ENCODE data around the gene EEF2KMT.
"Not testable (repeated sequence)": the region's sequence is repeated elsewhere in the genome, so short reads cannot be mapped to it uniquely, and the experiment has no call there.

Gene EEF2KMT

DNA sequence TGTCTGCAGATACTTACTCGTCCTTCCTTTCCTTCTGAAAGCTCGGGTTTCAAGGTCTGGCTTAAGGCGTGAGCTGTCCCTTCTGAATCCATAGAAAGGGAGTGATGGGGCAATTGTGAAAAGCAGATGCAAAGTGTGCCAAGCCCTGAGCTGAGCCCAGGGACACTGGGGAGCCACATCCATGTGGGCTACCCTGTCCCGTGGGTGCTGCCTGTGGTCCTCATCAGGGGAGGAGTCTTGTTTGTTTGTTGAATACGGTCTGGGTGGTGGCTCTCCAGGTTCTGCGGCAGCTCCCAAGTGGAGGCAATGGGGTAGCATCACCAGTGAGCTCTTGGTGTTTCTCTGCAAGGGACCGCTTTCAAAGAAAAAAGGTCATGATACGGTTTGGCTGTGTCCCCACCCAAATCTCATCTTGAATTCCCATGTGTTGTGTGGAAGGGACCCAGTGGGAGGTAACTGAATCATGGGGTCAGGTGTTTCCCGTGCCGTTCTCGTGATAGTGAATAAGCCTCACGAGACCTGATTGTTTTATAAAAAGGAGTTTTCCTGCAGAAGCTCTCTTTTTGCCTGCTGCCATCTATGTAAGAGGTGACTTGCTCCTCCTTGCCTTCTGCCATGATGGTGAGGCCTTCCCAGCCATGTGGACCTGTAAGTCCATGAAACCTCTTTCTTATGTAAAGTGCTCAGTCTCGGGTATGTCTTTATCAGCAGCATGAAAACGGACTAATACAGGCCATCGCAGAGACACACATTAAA, 27.0 kb downstream of the EEF2KMT start:
- no peak for DNase-seq

DNA sequence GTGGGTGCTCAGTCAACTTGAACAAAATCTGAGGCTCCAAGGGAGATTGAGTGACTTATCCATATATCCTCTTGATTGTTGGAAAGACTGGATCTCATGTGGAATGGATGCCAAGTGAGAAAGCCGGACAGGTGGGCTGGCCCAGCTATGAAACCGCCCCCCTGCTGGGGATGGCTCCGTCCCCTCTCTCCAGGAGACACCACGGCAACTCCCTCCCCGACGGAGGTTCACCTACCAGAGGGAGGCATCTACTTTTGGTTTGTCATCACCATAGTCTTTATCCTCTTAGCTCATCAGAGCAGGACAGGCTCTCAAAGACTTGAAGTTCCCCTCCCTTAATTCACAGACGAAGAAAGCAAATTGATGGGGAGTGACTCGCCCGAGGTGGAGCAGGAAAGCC, 27.7 kb downstream of the EEF2KMT start:
- no peak for DNase-seq

DNA sequence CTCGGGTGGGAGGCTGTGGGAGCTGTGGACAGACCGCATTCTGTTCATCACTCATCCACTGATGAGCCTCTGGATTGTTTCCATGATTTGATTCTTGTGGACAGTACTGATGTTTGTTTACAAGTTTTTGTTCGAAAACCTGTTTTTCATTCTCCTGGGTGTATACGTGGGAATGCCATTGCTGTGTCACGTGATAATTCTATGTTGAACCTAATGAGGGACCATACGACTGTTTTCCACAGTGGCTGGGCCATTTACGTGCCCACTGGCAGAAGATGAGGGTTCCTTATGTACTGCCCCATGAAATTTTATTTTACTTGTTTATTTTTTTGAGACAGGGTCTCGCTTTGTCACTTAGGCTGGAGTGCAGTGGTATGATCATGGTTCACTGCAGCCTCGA, 28.5 kb downstream of the EEF2KMT start:
- DNase-seq: no peak

DNA sequence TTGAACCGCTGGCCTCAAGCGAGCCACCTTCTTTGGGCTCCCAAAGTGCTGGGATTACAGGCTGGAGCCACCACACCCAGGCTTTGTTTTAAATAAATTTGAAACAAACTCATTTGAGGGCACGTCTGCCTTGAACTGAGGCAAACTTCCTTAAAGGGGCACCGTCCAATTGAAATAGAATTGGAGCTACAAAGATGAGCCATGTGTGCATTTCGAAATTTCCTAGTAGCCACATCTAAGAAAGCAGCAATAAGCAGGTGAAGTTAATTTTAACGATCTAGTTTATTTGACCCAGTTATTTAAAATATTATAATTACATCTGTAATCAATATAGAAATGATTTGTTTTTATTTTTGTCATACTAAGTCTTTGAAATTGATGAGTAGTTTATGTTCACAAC, 31.1 kb downstream of the EEF2KMT start:
- no peak for DNase-seq

DNA sequence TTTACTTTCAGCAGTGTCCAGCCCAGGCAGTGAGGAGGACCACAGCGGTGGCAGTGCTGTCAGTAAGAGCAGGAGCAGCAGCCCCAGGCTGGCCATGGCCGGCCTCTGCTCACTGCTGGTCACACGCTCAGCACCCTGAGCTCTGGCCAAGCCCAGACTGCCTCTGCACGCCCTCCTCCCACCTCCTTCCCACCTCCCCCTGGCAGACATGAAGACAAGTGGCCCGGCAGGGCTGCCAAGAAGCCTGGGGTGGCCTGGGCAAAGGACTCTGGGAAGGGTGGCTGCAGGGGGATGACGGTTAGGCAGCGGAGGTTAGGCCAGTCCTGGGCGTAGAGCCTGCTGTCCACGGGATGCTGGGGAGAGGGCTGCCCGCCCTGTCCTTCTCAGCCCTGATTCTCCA, 31.8 kb downstream of the EEF2KMT start, which contains the start of gene C16orf89:
Gene C16orf89, minus strand, starts transcription at position 144 of the 400 bp plus-strand sequence. Its CDS starts 48 bp downstream, at position 96.
- no peak for DNase-seq

DNA sequence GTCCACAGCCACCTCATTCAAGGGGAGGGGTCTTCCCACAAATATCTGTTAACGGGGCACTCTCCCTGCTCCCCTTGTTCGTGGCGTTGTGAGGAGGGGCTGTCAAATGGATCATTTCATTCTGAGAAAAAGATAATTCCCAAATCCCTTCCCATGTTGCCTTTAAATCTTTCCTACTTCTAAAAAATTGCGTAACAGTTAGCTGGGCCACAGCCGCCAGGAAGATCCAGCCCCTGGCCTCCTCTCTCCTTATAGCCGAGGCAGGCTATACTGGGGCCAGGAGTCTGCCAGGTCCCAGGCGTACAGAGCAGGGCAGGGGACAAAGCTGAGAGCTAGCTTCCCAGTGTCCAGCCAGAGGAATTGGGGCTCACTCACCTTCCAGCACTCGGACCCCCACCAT, 32.3 kb downstream of the EEF2KMT start:
- DNase-seq: no peak

DNA sequence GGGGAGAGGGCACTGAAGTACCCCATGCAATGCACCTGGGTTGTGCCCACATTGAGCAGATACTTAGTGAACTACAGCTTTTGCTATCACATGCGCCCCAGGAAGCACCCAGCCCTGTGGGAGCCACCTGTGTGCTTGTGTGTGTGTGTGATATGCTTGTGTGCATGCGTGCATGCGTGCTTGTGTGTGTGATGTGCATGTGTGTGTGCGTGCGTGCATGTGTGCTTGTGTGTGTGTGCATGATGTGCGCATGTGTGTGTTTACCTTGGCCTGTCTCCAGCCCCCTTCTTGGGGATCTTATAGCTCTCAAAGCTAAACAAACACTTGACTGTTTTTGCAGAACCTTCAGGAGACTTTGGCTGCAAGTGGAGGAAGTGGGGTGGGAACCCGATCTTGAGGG, 32.7 kb downstream of the EEF2KMT start:
- DNase-seq: no peak

- DNase-seq: no peak
These were observed 34.5 kb downstream of the EEF2KMT start for GRCh38 chr16:5062790-5063765.

DNA sequence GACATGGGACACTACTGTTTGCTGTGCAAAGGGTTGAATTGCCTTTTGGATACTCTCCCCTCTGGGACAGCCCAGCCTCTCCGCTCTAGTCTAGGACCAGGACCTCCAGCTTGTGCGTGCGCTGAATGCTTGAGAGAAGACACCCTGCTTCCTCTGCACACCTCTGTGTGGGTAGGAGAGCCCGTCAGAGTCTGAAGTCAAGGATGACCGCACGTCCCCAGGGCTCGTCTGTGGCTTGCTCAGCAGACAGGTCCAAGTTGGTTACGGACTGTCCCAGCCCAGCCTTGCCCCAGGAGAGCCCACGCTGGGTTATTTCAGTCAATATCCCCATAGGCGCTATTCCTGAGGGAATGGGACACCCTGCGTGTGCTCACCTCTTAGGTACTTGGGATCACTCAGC, 35.5 kb downstream of the EEF2KMT start:
- DNase-seq: no peak

GRCh38 chr16:5060073-5060641, 37.4 kb downstream of the EEF2KMT start:
- DNase-seq: no peak

DNA sequence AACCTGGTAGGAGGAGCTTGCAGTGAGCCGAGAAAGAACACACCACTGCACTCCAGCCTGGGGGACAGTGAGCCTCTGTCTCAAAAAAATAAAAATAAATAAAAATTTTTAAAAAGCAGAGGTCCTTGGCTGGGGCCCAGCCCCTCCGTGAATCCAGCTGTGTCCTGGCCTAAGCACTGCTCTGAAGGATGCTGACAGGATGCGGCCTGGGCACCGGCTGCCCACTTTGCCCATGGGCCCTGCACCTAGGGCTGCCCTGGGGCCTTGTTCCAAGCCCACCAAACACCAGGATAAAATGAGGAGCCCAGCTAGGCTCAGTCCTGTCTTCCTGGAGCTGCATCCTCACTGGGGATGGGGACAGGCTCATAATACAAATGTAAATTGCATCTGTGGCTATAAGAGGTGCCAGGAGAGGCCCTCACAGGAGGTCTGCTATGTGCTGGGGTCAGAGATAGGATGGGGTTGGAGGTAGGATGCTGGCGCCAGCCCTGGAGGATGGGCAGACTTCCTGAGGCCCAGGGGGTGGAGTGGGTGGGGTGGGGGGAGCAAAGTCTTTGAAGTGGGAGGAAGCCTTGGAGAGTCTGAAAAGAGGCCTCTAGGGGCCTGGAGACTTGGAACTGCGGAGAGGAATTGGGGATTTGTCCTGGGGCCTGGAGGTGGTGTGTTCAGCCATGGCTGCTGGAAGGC, 38.1 kb downstream of the EEF2KMT start:
- no peak for DNase-seq

DNA sequence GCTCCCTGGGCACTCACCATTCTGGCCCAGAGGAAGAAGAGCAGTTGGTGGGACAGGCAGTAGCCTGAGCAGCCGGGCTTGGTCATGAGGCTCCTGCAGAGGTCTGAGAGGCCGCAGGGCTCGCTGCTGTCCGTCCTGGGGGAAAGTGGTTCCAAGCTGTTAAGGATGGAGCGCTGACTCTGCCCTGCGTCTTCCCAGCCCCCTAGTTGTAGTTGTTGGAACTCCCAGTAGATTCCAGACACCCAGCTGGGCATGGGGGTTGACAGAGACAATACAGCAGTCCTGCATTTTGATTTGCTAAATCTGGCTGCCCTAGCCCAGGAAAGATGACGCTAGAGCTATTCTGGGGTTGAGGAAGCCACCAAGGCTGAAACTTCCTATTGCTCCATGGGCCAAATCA, 39.1 kb downstream of the EEF2KMT start:
- DNase-seq: no peak

DNA sequence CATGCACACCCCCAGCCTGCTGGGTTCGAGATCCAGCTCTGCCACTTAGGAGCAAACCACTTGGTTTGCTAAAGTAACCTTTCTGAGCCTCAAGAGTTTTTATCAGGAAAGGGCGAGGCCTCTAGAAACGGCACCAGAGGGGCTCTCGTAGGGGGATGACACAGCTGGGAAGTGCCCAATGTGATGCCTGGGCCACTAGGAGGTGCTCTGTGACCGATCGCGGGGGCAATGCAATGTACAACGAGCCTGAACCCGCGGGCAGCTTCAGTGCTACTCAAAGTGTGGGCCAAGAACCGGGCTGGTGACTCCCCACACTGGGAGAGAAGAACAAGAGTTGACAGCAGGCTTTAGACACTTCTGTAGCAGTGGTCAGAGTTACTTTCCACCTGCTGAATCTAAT, 41.2 kb downstream of the EEF2KMT start:
- DNase-seq: no peak

- DNase-seq: no peak
These were observed 42.4 kb downstream of the EEF2KMT start for GRCh38 chr16:5054876-5055865.

- DNase-seq: no peak
These were observed 50.7 kb downstream of the EEF2KMT start for GRCh38 chr16:5046914-5047313.

DNA sequence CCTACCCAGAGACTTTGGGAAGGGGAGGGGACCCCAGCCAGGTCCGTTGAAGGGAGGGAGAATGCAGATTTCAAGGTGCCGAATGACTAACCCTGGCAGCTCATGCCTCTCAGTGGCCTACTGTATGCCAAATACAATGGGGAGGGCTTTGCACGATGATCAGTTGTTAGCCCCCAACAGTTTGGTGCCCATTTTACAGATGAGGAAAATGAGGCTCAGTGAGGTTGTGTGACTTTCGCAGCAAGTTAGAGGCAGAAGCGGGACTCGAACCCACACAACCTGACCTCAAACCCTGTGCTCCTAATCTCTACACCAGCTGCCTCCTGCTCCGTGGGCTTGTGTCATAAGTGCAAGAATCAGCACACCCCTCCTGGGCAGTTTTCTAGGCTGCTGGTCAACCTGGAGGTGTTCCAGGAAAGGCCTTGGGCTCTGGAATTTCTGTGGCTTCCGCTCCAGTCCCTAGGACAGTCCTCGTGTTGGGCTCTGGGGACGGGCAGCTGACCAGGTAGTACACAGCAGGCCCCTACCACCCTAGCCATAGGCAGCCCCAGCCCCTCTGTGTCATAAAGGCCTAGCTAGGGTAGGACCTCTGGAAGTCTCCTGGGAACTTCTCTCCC, 52.0 kb downstream of the EEF2KMT start:
- no peak for DNase-seq

- DNase-seq: not testable (repeated sequence)
These were observed 53.0 kb downstream of the EEF2KMT start for GRCh38 chr16:5044581-5044980.

GRCh38 chr16:5044011-5044540, 53.5 kb downstream of the EEF2KMT start:
- no peak for DNase-seq

DNA sequence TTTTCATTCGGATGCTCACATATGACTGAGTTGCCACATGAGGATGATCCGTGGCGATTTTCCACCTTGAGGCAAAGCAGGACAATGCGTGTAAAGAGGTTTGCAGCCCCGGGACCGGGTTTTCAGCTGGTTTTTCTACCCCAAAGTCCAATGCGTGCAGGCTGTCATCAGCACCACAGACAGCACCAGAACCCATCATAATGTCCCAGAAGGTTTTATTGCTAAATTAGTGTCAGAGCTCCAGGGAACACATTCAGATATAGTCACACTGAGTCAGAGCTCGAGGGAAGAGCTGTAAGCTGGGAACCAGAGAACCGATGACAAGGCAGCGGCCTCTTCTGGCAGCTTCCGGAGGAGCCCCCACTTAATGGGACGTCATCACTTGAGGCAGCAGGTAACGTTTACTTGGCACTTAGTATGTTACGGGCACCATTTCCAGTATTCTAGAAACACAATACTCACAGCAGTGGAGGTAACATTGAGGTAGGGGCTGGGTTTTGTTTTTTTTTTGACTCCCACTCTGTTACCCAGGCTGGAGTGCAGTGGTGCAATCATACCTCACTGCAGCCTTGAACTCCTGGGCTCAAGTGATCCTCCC, 54.9 kb downstream of the EEF2KMT start:
- DNase-seq: no peak

DNA sequence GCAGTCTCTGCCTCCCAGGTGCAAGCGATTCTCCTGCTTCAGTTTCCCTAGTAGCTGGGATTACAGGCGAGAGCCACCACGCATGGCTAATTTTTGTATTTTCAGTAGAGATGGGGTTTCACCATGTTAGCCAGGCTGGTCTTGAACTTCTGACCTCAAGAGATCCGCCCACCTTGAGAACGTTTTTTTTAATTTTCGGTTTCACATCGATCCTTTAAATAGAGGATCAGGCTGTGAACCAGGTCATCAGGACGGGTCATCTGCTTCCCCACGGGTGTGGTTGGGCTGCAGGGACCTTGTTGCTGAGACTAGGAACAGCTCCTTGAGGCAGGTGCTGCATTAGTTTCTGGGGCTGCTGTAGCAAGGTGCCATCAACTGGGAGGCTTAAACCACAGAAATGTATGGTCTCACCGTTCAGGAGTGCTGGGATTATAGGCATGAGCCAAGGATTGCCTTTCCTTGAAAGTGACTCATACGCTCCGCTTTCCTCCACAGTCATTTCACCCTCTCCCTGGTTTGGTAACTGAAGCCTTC, 55.9 kb downstream of the EEF2KMT start:
- no peak for DNase-seq
